ENCODE measurements around the gene OSBP2. TPM values are rescaled to one million over a fixed set of nuclear protein-coding genes. Genes with fewer than 3 reads are reported as not detected.

The OSBP2 gene
- total and polyA plus RNA-seq, 2 of the 13 experiments (the other 11 are each of a cell fraction or from before 2014, with no cell fraction given): 5.0 to 7.7 TPM

GRCh38 chr22:30667494-30668385 is 26.9 kb upstream of the OSBP2 start, which contains the start of gene DUSP18 (continued):
- 0 out of 2 replicates have a peak, but pooled peaks have one; percentile 30 for TF ChIP-seq RERE (CRISPR knock-in tag; IDR thresholded peaks at IDR 0.05; ENCODE audit: low read depth)
- peak; percentile 43 for TF ChIP-seq RBM39 (IDR thresholded peaks at IDR 0.05; ENCODE audit: low read depth, low read length, poor library complexity, severe bottlenecking)
- TF ChIP-seq, protein P1, sequence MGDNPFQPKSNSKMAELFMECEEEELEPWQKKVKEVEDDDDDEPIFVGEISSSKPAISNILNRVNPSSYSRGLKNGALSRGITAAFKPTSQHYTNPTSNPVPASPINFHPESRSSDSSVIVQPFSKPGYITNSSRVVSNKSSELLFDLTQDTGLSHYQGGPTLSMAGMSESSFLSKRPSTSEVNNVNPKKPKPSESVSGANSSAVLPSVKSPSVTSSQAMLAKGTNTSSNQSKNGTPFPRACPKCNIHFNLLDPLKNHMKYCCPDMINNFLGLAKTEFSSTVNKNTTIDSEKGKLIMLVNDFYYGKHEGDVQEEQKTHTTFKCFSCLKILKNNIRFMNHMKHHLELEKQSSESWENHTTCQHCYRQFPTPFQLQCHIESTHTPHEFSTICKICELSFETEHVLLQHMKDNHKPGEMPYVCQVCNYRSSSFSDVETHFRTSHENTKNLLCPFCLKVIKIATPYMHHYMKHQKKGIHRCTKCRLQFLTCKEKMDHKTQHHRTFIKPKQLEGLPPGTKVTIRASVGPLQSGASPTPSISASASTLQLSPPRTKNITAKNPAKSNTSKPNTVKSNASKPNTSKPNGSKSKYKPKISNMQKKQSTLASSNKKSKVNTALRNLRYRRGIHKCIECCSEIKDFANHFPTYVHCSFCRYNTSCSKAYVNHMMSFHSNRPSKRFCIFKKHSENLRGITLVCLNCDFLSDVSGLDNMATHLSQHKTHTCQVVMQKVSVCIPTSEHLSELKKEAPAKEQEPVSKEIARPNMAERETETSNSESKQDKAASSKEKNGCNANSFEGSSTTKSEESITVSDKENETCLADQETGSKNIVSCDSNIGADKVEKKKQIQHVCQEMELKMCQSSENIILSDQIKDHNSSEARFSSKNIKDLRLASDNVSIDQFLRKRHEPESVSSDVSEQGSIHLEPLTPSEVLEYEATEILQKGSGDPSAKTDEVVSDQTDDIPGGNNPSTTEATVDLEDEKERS (CRISPR knock-in tag; IDR thresholded peaks at IDR 0.05): no peak
- 0 out of 2 replicates have a peak, but pooled peaks have one; percentile 36 for TF ChIP-seq MEF2D (CRISPR knock-in tag; IDR thresholded peaks at IDR 0.05)
- TF ChIP-seq PHF21A (CRISPR knock-in tag; IDR thresholded peaks at IDR 0.05): 0 out of 2 replicates have a peak, but pooled peaks have one; percentile 17
- TF ChIP-seq ZNF263 (CRISPR knock-in tag; IDR thresholded peaks at IDR 0.05): peak; percentile 15; the same call in 1 of the 2 replicates
- no peak for TF ChIP-seq PRDM4 (CRISPR knock-in tag; IDR thresholded peaks at IDR 0.05; ENCODE audit: borderline replicate concordance)
- TF ChIP-seq MIXL1 (CRISPR knock-in tag; IDR thresholded peaks at IDR 0.05): no peak
- TF ChIP-seq FOSL2 (CRISPR knock-in tag; IDR thresholded peaks at IDR 0.05): peak; percentile 17; the same call in 1 of the 2 replicates
- TF ChIP-seq ZNF225 (CRISPR knock-in tag; IDR thresholded peaks at IDR 0.05): peak; percentile 26; the same call in 1 of the 2 replicates
- 0 out of 2 replicates have a peak, but pooled peaks have one; percentile 20 for TF ChIP-seq MAX (IDR thresholded peaks at IDR 0.05)
- TF ChIP-seq TOPORS (CRISPR knock-in tag; IDR thresholded peaks at IDR 0.05): no peak
